Activated T-cell treated with anti-CD3 and anti-CD28 coated beads for 1 hour (primary cell): ENCODE results near the gene KIF1A.

Experiments
- DNase-seq: peaks from one replicate; pipeline ENCODE4 v3.0.0-alpha.2; 2020; ENCODE audit warnings: low read depth

Gene KIF1A

DNA sequence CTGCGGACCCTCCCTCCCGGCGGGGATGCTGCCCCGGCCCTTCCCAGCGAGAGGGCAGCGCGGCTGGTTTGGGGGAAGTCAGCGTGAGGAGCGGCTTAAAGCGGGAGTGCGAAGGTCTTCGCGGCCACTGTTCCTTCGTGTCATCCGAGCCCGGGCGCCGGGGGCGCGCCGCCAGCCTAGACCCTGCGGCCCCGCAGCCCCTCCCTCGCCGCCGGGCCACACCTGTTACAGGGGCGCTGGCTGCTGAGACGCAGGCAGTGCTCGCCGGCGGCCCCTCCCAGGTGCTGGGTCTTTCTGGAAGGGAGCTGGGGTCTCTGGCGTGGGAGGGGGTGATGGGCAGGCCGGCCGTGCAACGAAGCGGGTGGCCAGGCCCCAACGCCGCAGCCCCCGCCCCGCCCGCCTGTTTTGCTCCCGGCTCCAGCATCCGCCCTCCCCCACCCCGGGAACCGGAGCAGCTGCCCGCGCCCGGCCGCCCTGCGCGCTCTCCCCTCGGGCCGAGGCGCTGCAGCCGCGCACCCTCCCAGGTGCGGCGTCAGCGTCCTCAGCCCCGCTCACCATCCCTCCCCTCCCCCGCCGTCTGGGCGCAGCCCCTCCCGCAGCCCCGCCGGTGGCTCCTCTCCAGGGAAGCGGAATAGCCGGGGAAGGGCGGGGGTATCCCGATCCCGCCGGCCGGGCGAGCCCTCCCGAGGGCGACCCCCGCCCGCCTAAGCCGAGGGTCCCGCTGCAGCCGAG is 727 bp downstream of the KIF1A start:
- no peak for DNase-seq

- DNase-seq: no peak
Measured at GRCh38 chr2:240818293-240819125, 1.5 kb downstream of the KIF1A start.

DNA sequence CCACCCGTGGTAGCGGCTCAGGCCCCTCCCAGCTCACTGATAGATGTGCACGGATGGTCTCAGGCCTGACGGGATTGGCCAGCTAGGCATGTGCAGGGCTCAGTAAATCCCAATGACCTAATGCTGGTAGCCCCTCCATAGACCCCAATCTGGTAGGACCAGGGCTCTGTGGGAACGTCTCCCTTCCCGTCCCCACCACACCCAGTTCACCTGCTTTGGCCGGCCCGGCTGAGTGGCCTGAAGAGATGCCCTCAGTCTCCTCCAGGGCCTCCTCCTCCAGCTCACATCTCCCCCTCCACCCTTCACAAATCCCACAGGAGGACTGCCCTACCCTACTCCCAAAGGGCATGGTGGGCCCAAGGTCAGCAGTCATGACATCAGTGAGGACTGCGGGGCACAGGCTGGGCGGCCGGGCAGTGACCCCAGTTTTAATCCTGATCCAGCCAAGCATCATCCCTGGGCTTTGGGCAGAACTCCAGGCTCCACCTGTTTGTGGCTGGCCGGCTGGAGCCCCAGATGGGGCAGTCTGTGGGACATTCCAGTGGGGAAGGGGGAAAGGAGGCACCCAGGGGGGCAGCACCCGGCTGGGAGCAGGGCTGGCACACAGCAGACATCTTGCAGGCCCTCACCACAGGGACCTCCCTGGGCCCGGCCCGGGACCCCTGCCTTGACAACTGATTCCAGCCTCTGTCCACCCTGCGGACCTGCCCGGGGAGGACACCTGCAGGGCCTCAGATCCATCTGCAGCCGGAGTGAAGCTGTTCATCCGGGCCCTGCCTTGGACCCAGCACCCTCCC is 2.3 kb downstream of the KIF1A start:
- DNase-seq: no peak

- no peak for DNase-seq
Measured at GRCh38 chr2:240816584-240817495, 3.2 kb downstream of the KIF1A start.

GRCh38 chr2:240815761-240816583 is 4.0 kb downstream of the KIF1A start:
- no peak for DNase-seq

DNA sequence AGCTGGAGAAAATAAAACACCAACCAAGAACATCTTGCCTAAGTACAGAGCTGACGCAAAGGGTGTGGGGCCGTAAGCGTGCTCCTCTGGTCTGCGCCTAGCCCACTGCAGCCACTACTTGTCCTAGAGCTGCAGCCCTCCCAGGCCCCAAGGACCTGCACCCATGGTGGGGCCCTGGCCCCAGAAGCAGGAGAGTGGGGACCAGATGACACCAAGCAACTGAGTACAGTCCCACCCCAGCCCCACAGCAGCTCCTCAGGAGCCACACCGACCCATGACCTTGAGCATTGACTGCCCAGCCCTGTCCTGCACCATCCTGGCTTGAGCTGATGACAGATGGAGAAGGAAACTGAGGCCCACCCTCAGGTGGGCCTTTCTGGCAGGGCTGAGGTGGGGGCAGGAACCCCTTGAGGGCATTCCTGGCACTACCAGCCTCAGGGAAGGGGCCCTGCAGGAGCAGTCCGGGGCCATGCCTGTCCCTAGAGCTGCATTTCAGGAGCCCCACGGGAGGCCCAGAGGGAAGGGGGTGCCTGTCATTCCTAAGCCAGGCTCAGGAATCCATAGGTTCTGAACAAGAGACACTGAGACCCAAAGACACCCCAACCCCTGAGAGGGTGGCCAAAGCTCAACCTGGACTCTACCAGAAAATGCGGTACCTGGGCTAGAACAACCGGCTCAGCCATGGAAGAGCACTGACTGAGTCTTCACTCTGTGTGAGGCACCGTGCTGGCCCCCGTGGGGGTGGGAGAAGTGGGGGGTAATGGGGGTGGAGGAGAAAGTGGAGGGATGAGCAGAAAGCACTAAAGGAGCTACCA is 4.9 kb downstream of the KIF1A start:
- no peak for DNase-seq

DNA sequence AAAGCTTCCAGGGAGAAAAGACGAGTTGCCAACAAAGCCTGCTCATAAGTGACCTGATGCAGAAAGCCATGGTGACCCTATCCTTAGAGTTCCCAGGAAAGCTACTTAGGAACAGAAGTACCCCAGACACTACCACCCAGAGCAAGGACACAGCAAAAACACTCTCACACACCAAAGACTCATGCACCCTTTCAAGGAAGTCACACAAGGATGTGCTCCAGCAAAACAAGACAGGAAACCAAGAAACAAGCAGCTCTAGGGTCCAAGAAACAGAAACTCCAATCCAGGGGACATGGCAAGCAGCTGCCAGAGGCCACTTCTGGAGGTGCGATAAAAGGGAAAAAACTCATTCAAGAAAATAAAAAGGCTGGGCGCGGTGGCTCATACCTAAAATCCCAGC is 5.7 kb downstream of the KIF1A start:
- no peak for DNase-seq

GRCh38 chr2:240813231-240813921 is 6.6 kb downstream of the KIF1A start:
- no peak for DNase-seq

DNA sequence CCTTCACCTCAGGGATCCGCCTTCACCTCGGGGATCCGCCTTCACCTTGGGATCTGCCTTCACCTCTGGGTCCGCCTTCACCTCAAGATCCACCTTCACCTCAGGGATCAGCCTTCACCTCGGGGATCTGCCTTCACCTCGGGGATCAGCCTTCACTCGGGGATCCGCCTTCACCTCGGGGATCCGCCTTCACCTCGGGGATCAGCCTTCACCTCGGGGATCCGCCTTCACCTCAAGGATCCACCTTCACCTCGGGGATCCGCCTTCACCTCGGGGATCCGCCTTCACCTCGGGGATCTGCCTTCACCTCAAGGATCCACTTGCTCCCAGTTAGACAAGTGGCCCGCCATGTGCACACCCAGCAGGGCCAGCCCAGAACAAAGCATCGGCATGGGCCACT is 7.3 kb downstream of the KIF1A start:
- no peak for DNase-seq

- no peak for DNase-seq
Measured at GRCh38 chr2:240812301-240812680, 7.7 kb downstream of the KIF1A start.

- DNase-seq: no peak
Measured at GRCh38 chr2:240811346-240812300, 8.4 kb downstream of the KIF1A start.

DNA sequence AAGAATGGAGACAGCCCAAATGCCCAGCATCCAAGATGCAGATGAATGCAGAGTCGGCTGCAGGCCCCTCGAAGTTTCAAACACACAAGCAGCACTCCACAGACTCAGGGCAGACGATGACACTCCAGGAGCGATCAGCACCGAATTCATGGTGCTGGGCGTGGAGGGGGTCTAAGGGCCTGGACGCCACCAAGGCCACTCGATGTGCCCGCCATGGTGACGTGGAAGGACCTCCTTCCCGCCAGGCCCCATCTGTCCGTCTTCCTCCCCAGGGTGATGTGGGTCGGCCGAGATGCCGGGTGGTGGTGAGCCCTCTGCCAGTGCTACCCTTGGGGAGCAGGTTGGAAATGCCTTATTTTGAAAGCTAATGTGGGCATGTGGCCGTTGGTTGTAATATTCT is 9.4 kb downstream of the KIF1A start:
- no peak for DNase-seq

DNA sequence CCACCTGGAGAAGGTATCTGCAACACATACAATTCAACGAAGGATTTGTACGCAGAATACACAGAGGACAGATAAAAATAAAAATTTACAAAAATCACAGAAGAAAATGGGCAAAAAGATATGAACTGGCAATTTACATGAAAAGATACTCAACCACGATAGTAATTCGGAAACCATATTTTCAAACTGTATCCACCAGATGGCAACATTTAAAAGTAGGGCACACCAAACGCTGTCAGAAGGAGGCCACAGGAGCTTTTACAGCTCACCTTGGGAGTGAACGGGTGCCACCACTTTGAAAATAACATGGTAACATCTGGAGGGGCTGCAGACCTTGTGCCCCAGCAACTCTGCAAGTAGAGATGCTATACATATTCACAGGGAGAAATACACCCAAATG is 9.8 kb downstream of the KIF1A start:
- no peak for DNase-seq

- no peak for DNase-seq
Measured at GRCh38 chr2:240809276-240809675, 10.7 kb downstream of the KIF1A start.

DNA sequence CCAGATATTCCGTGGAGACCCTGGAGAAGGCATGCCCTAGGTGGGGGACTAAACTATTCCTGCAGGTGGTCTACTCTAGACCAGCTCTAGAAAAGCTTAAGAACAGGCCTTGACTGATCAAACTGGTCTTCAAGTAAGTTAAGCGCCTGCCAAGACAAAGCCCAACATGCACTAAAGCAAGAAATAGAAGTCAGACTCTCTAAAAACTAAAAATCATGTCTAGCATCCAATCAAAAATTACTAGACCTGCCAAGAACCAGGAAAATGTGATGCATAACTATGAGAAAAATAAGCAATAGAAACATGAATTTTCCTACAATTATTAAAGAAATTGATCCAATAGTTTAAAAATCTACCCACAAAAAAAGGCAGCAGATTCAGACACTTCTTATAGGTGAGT is 13.6 kb downstream of the KIF1A start:
- no peak for DNase-seq

DNA sequence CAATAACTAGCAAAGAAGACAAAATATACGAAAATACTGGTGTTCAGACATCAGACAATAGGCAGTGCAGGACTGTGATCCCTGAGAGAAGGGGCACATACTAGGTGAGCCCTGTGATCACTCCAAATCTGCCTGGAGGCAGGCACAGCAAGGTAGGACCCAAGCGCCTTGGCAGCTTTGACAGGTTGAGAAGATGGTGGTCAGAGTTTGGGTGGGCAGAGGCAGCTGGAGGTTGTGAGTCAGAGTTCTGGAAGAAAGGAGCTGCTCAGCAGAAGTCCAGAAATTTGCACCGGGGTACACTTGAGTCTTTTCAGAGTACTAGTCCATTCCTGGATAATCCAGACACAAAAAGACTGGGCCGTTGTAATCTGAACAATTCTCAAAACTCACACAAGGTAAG is 14.0 kb downstream of the KIF1A start:
- DNase-seq: no peak

DNA sequence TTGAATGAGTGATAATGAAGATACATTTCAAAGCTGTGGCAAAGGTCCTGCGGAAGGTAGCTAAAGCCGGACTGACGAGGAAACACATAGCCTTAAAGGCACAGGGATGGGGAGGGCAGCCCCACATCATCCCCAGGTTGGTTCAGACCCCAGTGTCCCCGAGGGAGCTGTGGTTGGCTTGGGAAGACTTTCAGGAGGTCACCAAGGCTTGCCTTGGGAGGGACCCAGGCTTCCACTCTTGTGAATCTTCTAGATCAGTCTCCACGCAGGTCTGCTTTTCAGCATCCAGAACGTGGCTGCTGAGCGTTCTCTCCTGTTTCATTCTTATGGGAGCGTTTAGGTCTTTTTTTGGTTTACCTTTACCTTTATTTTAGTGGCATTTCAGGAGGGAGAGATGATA is 16.8 kb downstream of the KIF1A start:
- DNase-seq: no peak
